GM23338 (cell line): ENCODE measurements around the gene ID2.

Experiments
- CREB1 ChIP-seq: fragments of 250-450 bp; sonication (Bioruptor Pico); IDR thresholded peaks from 2 replicates; pipeline ENCODE4 v1.5.0; 2020; ENCODE audit warnings: low read depth, mild to moderate bottlenecking, moderate library complexity
- EZH2 ChIP-seq: fragments of 200-600 bp; sonication (generic); IDR thresholded peaks from one replicate; pipeline ENCODE4 v1.8.0; 2017; ENCODE audit warnings: antibody characterized with exemption, mild to moderate bottlenecking, low read depth; ENCODE audit not compliant: unreplicated experiment
- EZH2phosphoT487 ChIP-seq: fragments of 200-600 bp; sonication (generic); IDR thresholded peaks from one replicate; pipeline ENCODE4 v1.8.1; 2018; ENCODE audit warnings: antibody characterized with exemption; ENCODE audit not compliant: unreplicated experiment
- JUNB ChIP-seq: IDR thresholded peaks from one replicate; pipeline ENCODE4 v1.6.1; 2016; ENCODE audit warnings: antibody characterized with exemption; ENCODE audit not compliant: unreplicated experiment
- NANOG ChIP-seq: IDR thresholded peaks from 2 replicates; pipeline ENCODE4 v1.6.1; 2016; ENCODE audit warnings: antibody characterized with exemption, borderline replicate concordance
- POLR2AphosphoS5 ChIP-seq: IDR thresholded peaks from 2 replicates; pipeline ENCODE4 v1.6.1; 2016; ENCODE audit warnings: antibody characterized with exemption, low read depth
- ZNF114 ChIP-seq: fragments of 250-450 bp; sonication (Bioruptor Pico); IDR thresholded peaks from 2 replicates; pipeline ENCODE4 v1.5.0; 2020; ENCODE audit warnings: mild to moderate bottlenecking, moderate library complexity
- ZNF331 ChIP-seq: fragments of 250-450 bp; sonication (Bioruptor Pico); IDR thresholded peaks from 2 replicates; pipeline ENCODE4 v1.5.0; 2020; ENCODE audit warnings: low read depth, mild to moderate bottlenecking, moderate library complexity
- TF ChIP-seq, protein P1 (sequence below), 2 experiments: fragments of 200-600 bp in 1 of 2; sonication (generic) in 1 of 2; conservative IDR thresholded peaks; 2 replicates each; pipeline versions ENCODE4 v1.5.1 to v1.6.1; 2016 to 2017; ENCODE audit warnings: antibody characterized with exemption in 2 of 2, low read depth in 2 of 2, mild to moderate bottlenecking in 2 of 2, moderate library complexity in 1 of 2
- TF ChIP-seq, protein P2 (sequence below): IDR thresholded peaks from one replicate; pipeline ENCODE4 v1.6.1; 2018; ENCODE audit warnings: antibody characterized with exemption; ENCODE audit not compliant: unreplicated experiment
- TF ChIP-seq, protein P3 (sequence below): IDR thresholded peaks from 2 replicates; pipeline ENCODE4 v1.6.1; 2016; ENCODE audit warnings: antibody characterized with exemption

- TF ChIP-seq, protein P1, sequence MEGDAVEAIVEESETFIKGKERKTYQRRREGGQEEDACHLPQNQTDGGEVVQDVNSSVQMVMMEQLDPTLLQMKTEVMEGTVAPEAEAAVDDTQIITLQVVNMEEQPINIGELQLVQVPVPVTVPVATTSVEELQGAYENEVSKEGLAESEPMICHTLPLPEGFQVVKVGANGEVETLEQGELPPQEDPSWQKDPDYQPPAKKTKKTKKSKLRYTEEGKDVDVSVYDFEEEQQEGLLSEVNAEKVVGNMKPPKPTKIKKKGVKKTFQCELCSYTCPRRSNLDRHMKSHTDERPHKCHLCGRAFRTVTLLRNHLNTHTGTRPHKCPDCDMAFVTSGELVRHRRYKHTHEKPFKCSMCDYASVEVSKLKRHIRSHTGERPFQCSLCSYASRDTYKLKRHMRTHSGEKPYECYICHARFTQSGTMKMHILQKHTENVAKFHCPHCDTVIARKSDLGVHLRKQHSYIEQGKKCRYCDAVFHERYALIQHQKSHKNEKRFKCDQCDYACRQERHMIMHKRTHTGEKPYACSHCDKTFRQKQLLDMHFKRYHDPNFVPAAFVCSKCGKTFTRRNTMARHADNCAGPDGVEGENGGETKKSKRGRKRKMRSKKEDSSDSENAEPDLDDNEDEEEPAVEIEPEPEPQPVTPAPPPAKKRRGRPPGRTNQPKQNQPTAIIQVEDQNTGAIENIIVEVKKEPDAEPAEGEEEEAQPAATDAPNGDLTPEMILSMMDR (conservative IDR thresholded peaks at IDR 0.05; ENCODE audit: low read depth in 2 of 2), result no peak
- TF ChIP-seq POLR2AphosphoS5 (no peak), EZH2 (no peak), CREB1 (CRISPR knock-in tag) (no peak), JUNB (no peak), EZH2phosphoT487 (no peak), ZNF331 (CRISPR knock-in tag) (no peak), NANOG (no peak), ZNF114 (CRISPR knock-in tag) (no peak)
- TF ChIP-seq, protein P2, sequence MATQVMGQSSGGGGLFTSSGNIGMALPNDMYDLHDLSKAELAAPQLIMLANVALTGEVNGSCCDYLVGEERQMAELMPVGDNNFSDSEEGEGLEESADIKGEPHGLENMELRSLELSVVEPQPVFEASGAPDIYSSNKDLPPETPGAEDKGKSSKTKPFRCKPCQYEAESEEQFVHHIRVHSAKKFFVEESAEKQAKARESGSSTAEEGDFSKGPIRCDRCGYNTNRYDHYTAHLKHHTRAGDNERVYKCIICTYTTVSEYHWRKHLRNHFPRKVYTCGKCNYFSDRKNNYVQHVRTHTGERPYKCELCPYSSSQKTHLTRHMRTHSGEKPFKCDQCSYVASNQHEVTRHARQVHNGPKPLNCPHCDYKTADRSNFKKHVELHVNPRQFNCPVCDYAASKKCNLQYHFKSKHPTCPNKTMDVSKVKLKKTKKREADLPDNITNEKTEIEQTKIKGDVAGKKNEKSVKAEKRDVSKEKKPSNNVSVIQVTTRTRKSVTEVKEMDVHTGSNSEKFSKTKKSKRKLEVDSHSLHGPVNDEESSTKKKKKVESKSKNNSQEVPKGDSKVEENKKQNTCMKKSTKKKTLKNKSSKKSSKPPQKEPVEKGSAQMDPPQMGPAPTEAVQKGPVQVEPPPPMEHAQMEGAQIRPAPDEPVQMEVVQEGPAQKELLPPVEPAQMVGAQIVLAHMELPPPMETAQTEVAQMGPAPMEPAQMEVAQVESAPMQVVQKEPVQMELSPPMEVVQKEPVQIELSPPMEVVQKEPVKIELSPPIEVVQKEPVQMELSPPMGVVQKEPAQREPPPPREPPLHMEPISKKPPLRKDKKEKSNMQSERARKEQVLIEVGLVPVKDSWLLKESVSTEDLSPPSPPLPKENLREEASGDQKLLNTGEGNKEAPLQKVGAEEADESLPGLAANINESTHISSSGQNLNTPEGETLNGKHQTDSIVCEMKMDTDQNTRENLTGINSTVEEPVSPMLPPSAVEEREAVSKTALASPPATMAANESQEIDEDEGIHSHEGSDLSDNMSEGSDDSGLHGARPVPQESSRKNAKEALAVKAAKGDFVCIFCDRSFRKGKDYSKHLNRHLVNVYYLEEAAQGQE, result no peak
- TF ChIP-seq, protein P3, sequence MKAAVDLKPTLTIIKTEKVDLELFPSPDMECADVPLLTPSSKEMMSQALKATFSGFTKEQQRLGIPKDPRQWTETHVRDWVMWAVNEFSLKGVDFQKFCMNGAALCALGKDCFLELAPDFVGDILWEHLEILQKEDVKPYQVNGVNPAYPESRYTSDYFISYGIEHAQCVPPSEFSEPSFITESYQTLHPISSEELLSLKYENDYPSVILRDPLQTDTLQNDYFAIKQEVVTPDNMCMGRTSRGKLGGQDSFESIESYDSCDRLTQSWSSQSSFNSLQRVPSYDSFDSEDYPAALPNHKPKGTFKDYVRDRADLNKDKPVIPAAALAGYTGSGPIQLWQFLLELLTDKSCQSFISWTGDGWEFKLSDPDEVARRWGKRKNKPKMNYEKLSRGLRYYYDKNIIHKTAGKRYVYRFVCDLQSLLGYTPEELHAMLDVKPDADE, result no peak
Measured at GRCh38 chr2:8639122-8639635, 42.7 kb upstream of the ID2 start.
